IMR-90 (cell line): ENCODE measurements around the gene USP32. TPM values are rescaled to one million over a fixed set of nuclear protein-coding genes. Genes with fewer than 3 reads are reported as not detected.
"Not testable (repeated sequence)": the region's sequence is repeated elsewhere in the genome, so short reads cannot be mapped to it uniquely, and the experiment has no call there.

Experiments
- ATAC-seq: fragments of 200-7000 bp; cut with Tn5 transposase; 2 replicates; pipeline ENCODE4 v1.9.1; 2020; ENCODE audit warnings: low read depth, mild to moderate bottlenecking, moderate library complexity
- BruUV-seq: library from RNA; stranded (reverse); fragments of 400-500 nt; replicated peaks from 2 replicates; lab custom pipeline; 2021; lab: Mats Ljungman, UMichigan
- CTCF ChIA-PET: fragments of 300-600 bp; formaldehyde crosslinking; extraction: SDS; loops from one replicate; lab custom pipeline; 2021; ENCODE audit warnings: antibody characterized with exemption; lab: Yijun Ruan, JAX
- POLR2A ChIA-PET: fragments of 300-600 bp; sonication (Branson Sonifier 250); formaldehyde crosslinking; loops from one replicate; lab custom pipeline; 2022; ENCODE audit warnings: antibody characterized with exemption; ENCODE audit not compliant: unreplicated experiment; lab: Charles Lee
- DNase-seq: peaks from one replicate; pipeline ENCODE4 v3.0.0; 2013
- H2AFZ ChIP-seq: replicated peaks from 2 replicates; pipeline ENCODE3; 2013; ENCODE audit warnings: low read length, mild to moderate bottlenecking; ENCODE audit not compliant: poor library complexity
- H2AK5ac ChIP-seq: 2 replicates; pipeline ENCODE4 v1.6.1; 2013; ENCODE audit warnings: low read depth, low read length, inconsistent platforms
- H2AK9ac ChIP-seq: replicated peaks from 2 replicates; pipeline ENCODE3; 2013; ENCODE audit warnings: mild to moderate bottlenecking, low read depth, low read length, moderate library complexity; ENCODE audit not compliant: poor library complexity
- H2BK120ac ChIP-seq: 2 replicates; pipeline ENCODE4 v1.6.1; 2013; ENCODE audit warnings: low read depth, low read length, inconsistent platforms
- H2BK15ac ChIP-seq: 3 replicates; pipeline ENCODE4 v1.6.1; 2013; ENCODE audit warnings: low read depth, low read length, inconsistent platforms
- H2BK20ac ChIP-seq: 2 replicates; pipeline ENCODE4 v1.6.1; 2013; ENCODE audit warnings: low read depth, mild to moderate bottlenecking, inconsistent platforms, low read length, moderate library complexity
- H2BK5ac ChIP-seq: 2 replicates; pipeline ENCODE4 v1.6.1; 2013; ENCODE audit warnings: mild to moderate bottlenecking, low read depth, low read length, inconsistent platforms; ENCODE audit not compliant: poor library complexity, severe bottlenecking
- H3K14ac ChIP-seq: replicated peaks from 2 replicates; pipeline ENCODE4 v1.6.1; 2013; ENCODE audit warnings: low read depth, low read length, inconsistent platforms
- H3K18ac ChIP-seq: 2 replicates; pipeline ENCODE4 v1.6.1; 2013; ENCODE audit warnings: low read depth, low read length, control low read depth
- H3K23ac ChIP-seq: 2 replicates; pipeline ENCODE4 v1.6.1; 2013; ENCODE audit warnings: low read depth, low read length, inconsistent platforms
- H3K27ac ChIP-seq: 2 replicates; pipeline ENCODE4 v1.5.1; 2013; ENCODE audit warnings: mild to moderate bottlenecking, control low read depth, low read length; ENCODE audit not compliant: insufficient read depth
- H3K27me3 ChIP-seq: 2 replicates; pipeline ENCODE4 v1.6.1; 2013; ENCODE audit warnings: low read length; ENCODE audit not compliant: control insufficient read depth, insufficient read depth
- H3K36me3 ChIP-seq: 2 replicates; pipeline ENCODE4 v1.6.1; 2013; ENCODE audit warnings: low read length, mixed read lengths; ENCODE audit not compliant: control insufficient read depth, insufficient read depth
- H3K4ac ChIP-seq: 2 replicates; pipeline ENCODE4 v1.6.1; 2013; ENCODE audit warnings: low read depth, low read length, inconsistent platforms
- H3K4me1 ChIP-seq: 2 replicates; pipeline ENCODE4 v1.6.1; 2013; ENCODE audit warnings: low read length, mixed read lengths; ENCODE audit not compliant: control insufficient read depth, insufficient read depth
- H3K4me2 ChIP-seq: 2 replicates; pipeline ENCODE4 v1.6.1; 2013; ENCODE audit warnings: low read depth, mild to moderate bottlenecking, control low read depth, low read length, moderate library complexity
- H3K4me3 ChIP-seq: 2 replicates; pipeline ENCODE4 v1.5.1; 2013; ENCODE audit warnings: low read depth, mild to moderate bottlenecking, control low read depth, low read length, moderate library complexity; ENCODE audit not compliant: insufficient read depth
- H3K56ac ChIP-seq: 2 replicates; pipeline ENCODE4 v1.6.1; 2013; ENCODE audit warnings: low read length, inconsistent platforms; ENCODE audit not compliant: insufficient read depth; ENCODE audit errors: extremely low read depth
- H3K79me1 ChIP-seq, 2 experiments: 2 replicates each; pipeline ENCODE4 v1.6.1; 2013; ENCODE audit warnings: low read length in 2 of 2, inconsistent platforms in 1 of 2, low read depth in 1 of 2
- H3K9ac ChIP-seq: 2 replicates; pipeline ENCODE4 v1.6.1; 2013; ENCODE audit warnings: low read depth, low read length, control low read depth
- H3K9me1 ChIP-seq: 2 replicates; pipeline ENCODE4 v1.6.1; 2013; ENCODE audit warnings: low read length, inconsistent platforms; ENCODE audit not compliant: insufficient read depth
- H3K9me3 ChIP-seq: 2 replicates; pipeline ENCODE4 v1.6.1; 2013; ENCODE audit warnings: low read length; ENCODE audit not compliant: control insufficient read depth, insufficient read depth
- H4K20me1 ChIP-seq: 2 replicates; pipeline ENCODE4 v1.6.1; 2013; ENCODE audit warnings: low read length, inconsistent platforms; ENCODE audit not compliant: insufficient read depth
- H4K5ac ChIP-seq: 2 replicates; pipeline ENCODE4 v1.6.1; 2013; ENCODE audit warnings: mild to moderate bottlenecking, low read depth, low read length, control low read depth
- H4K8ac ChIP-seq, 2 experiments: 2 replicates each; pipeline ENCODE4 v1.6.1; 2013; ENCODE audit warnings: low read depth in 2 of 2, low read length in 2 of 2, control low read depth in 1 of 2, inconsistent platforms in 1 of 2
- H4K91ac ChIP-seq: 2 replicates; pipeline ENCODE4 v1.6.1; 2013; ENCODE audit warnings: low read depth, low read length, inconsistent platforms; ENCODE audit not compliant: insufficient read depth
- WGBS, 2 experiments: methylation state at CpG; one replicate each; pipeline versions ENCODE4 v1.1.5 to v1.1.7; 2013; ENCODE audit warnings: missing lambda C conversion rate in 2 of 2; ENCODE audit not compliant: insufficient read length in 1 of 2; ENCODE audit errors: extremely low coverage in 2 of 2; 5-methylcytosine and 5-hydroxymethylcytosine counted together
- dilution Hi-C: fragments of 300-500 bp; cut with HindIII; formaldehyde crosslinking; loops from one replicate; pipeline ENCODE4 v1.14.3; 2018; ENCODE audit warnings: low sequenced_read_pairs; ENCODE audit not compliant: unreplicated experiment
- in situ Hi-C: fragments of 300-500 bp; cut with MboI; formaldehyde crosslinking; loops from 3 replicates; pipeline ENCODE4 v1.14.3; 2019; ENCODE audit warnings: low sequenced_read_pairs, inconsistent platforms, mixed read lengths
- intact Hi-C: fragments of 100-400 bp; cut with micrococcal nuclease; formaldehyde crosslinking; loops from 2 replicates; pipeline ENCODE4 v1.10.0; 2022
- polyA plus RNA-seq, 3 experiments: library from polyadenylated mRNA; depleted of rRNA; stranded (reverse); fragments of >200 nt; gene quantifications; 2 replicates each; pipeline ENCODE4 v1.2.3, GENCODE V29; 2012; ENCODE audit warnings: low replicate concordance in 1 of 3
- total RNA-seq: library from RNA; depleted of rRNA; stranded (reverse); fragments of >200 nt; gene quantifications from 2 replicates; pipeline ENCODE4 v1.2.3, GENCODE V29; 2012

Gene USP32
- total and polyA plus RNA-seq, 2 of the 4 experiments (the other 2 are of a cell fraction) = 16.8 to 46.8 TPM

- H3K9me3 ChIP-seq, H3K27me3 ChIP-seq, H2BK5ac ChIP-seq, H3K18ac ChIP-seq, H3K4me2 ChIP-seq, dilution Hi-C loops, H4K8ac ChIP-seq, H3K23ac ChIP-seq, H3K14ac ChIP-seq, H3K27ac ChIP-seq, BruUV-seq, H3K79me1 ChIP-seq, H3K9ac ChIP-seq, H2BK15ac ChIP-seq, H2AK5ac ChIP-seq, H4K5ac ChIP-seq, H3K9me1 ChIP-seq, H2AK9ac ChIP-seq, ATAC-seq, H3K4me3 ChIP-seq, intact Hi-C loops, H2AFZ ChIP-seq, POLR2A ChIA-PET, H2BK20ac ChIP-seq, H4K91ac ChIP-seq, H2BK120ac ChIP-seq, H3K56ac ChIP-seq, H4K20me1 ChIP-seq, H3K4me1 ChIP-seq, H3K4ac ChIP-seq, DNase-seq, CTCF ChIA-PET: not testable (repeated sequence)
- H3K36me3 ChIP-seq = peaks cover 18% of the 10 kb centered on the region
- in situ Hi-C loops = loop anchor here (25.0 kb wide), 1 partner anchor 239 kb away; no protein-coding TSS in a partner anchor
- 100% methylated on average over 2 of the region's 5 CpGs; no CpG with 5 or more reads in 1 of the 2 experiments for WGBS, 2 experiments
Observed at GRCh38 chr17:60176763-60177162, 215.2 kb downstream of the USP32 start.
